Measurements from ENCODE around the gene DDX24. TPM values are rescaled to one million over a fixed set of nuclear protein-coding genes. Genes with fewer than 3 reads are reported as not detected.

Gene DDX24
- polyA plus RNA-seq, 1 donor (not counting 4 experiments of a cell fraction or from before 2014, with no cell fraction given): 171 TPM

GRCh38 chr14:94097091-94097490 lies 16.1 kb upstream of the DDX24 start:
- Histone ChIP-seq H4K20me1 (ENCODE audit: control insufficient read depth, extremely low read depth, insufficient read depth, low read length) (no peaks in the 10 kb centered on the region), H3K36me3 (ENCODE audit: control insufficient read depth in 2 of 2, extremely low read depth in 1 of 2, insufficient read depth in 2 of 2, low read length in 2 of 2) (peaks cover 0 to 6% of the 10 kb centered on the region in 2 experiments), H3K4me1 (ENCODE audit: control insufficient read depth, extremely low read depth, insufficient read depth, low read length) (no peaks in the 10 kb centered on the region), H3K9me1 (ENCODE audit: control insufficient read depth, extremely low read depth, insufficient read depth, low read length) (no peaks in the 10 kb centered on the region), H3K9me3 (ENCODE audit: control insufficient read depth, low read depth, low read length) (no peaks in the 10 kb centered on the region), H3K79me2 (ENCODE audit: control insufficient read depth, insufficient read depth, low read length) (no peaks in the 10 kb centered on the region), H3K9ac (ENCODE audit: control insufficient read depth, extremely low read depth, insufficient read depth, low read length) (no peak overlapping the region), H3K4me2 (ENCODE audit: control insufficient read depth, extremely low read depth, insufficient read depth, low read depth, low read length) (no peak overlapping the region), H3K27ac (ENCODE audit: control insufficient read depth, insufficient read depth, low read length) (no peak overlapping the region), H3K4me3 (ENCODE audit: control insufficient read depth in 2 of 3, extremely low read depth in 1 of 3, insufficient read depth in 2 of 3, low read depth in 1 of 3, low read length in 3 of 3) (no peak overlapping the region), H2AFZ (ENCODE audit: control insufficient read depth, low read length) (no peak overlapping the region), H3K27me3 (ENCODE audit: control insufficient read depth, extremely low read depth, insufficient read depth, low read length) (no peaks in the 10 kb centered on the region)
- DNase-seq (ENCODE audit: low read depth, low spot score): no peak
- FAIRE-seq: no peak
- dilution Hi-C loops (cut with MboI; ENCODE audit: extremely low pct_ligation_motif_present, low sequenced_read_pairs): no loop called here
- TF ChIP-seq EZH2 (IDR thresholded peaks at IDR 0.05; ENCODE audit: low read length) (no peak), CTCF (optimal IDR thresholded peaks at IDR 0.05 in 1 of 3, IDR thresholded peaks at IDR 0.05 in 1 of 3, conservative IDR thresholded peaks at IDR 0.05 in 1 of 3; ENCODE audit: extremely low read depth in 1 of 3, insufficient read depth in 2 of 3, low read length in 3 of 3) (no peak)

- Histone ChIP-seq H3K9me3 (ENCODE audit: control insufficient read depth, low read depth, low read length) (no peaks in the 10 kb centered on the region), H3K27me3 (ENCODE audit: control insufficient read depth, extremely low read depth, insufficient read depth, low read length) (no peaks in the 10 kb centered on the region), H4K20me1 (ENCODE audit: control insufficient read depth, extremely low read depth, insufficient read depth, low read length) (no peaks in the 10 kb centered on the region), H2AFZ (ENCODE audit: control insufficient read depth, low read length) (no peak overlapping the region), H3K9me1 (ENCODE audit: control insufficient read depth, extremely low read depth, insufficient read depth, low read length) (no peaks in the 10 kb centered on the region), H3K9ac (ENCODE audit: control insufficient read depth, extremely low read depth, insufficient read depth, low read length) (no peak overlapping the region), H3K79me2 (ENCODE audit: control insufficient read depth, insufficient read depth, low read length) (no peaks in the 10 kb centered on the region), H3K4me2 (ENCODE audit: control insufficient read depth, extremely low read depth, insufficient read depth, low read depth, low read length) (no peak overlapping the region), H3K27ac (ENCODE audit: control insufficient read depth, insufficient read depth, low read length) (no peak overlapping the region), H3K36me3 (ENCODE audit: control insufficient read depth in 2 of 2, extremely low read depth in 1 of 2, insufficient read depth in 2 of 2, low read length in 2 of 2) (peaks cover 0 to 6% of the 10 kb centered on the region in 2 experiments), H3K4me3 (ENCODE audit: control insufficient read depth in 2 of 3, extremely low read depth in 1 of 3, insufficient read depth in 2 of 3, low read depth in 1 of 3, low read length in 3 of 3) (no peak overlapping the region), H3K4me1 (ENCODE audit: control insufficient read depth, extremely low read depth, insufficient read depth, low read length) (peaks cover 13% of the 10 kb centered on the region)
- TF ChIP-seq CTCF (optimal IDR thresholded peaks at IDR 0.05 in 1 of 3, IDR thresholded peaks at IDR 0.05 in 1 of 3, conservative IDR thresholded peaks at IDR 0.05 in 1 of 3; ENCODE audit: extremely low read depth in 1 of 3, insufficient read depth in 2 of 3, low read length in 3 of 3) (no peak), EZH2 (IDR thresholded peaks at IDR 0.05; ENCODE audit: low read length) (no peak)
- FAIRE-seq (no peak), DNase-seq (ENCODE audit: low read depth, low spot score) (no peak)
- dilution Hi-C loops (cut with MboI; ENCODE audit: extremely low pct_ligation_motif_present, low sequenced_read_pairs): no loop called here
Measured at GRCh38 chr14:94093418-94093817, 12.4 kb upstream of the DDX24 start.

Data from keratinocyte (primary cell).